ENCODE data around the gene CCDC137. TPM values are rescaled to one million over a fixed set of nuclear protein-coding genes. Genes with fewer than 3 reads are reported as not detected.

CCDC137 gene
- total and polyA plus RNA-seq, 2 of the 13 experiments (the other 11 are each of a cell fraction or from before 2014, with no cell fraction given) = 14.6 to 39.1 TPM

DNA sequence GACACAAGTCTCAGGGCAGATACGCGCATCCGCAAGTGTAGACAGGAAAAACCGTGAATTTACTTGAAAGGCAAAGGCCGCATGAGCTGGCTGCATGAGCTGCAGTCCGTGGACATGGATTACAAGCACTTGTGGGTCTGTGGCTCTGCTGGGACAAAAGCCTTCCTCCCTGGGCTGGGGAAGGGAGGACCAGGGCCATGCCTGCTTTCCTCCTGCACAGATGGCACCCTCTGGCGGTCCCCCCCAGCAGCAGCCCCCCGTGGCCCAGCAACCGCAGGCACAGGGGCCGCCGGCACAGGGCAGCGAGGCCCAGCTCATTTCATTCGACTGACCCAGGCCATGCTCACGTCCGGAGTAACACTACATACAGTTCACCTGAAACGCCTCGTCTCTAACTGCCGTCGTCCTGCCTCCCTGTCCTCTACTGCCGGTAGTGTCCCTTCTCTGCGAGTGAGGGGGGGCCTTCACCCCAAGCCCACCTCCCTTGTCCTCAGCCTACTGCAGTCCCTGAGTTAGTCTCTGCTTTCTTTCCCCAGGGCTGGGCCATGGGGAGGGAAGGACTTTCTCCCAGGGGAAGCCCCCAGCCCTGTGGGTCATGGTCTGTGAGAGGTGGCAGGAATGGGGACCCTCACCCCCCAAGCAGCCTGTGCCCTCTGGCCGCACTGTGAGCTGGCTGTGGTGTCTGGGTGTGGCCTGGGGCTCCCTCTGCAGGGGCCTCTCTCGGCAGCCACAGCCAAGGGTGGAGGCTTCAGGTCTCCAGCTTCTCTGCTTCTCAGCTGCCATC lies 34.9 kb downstream of the CCDC137 start (continued):
- TF ChIP-seq KAT7 (CRISPR knock-in tag; IDR thresholded peaks at IDR 0.05; ENCODE audit: borderline replicate concordance) = no peak
- TF ChIP-seq ELF1 (CRISPR knock-in tag; IDR thresholded peaks at IDR 0.05) = no peak
- TF ChIP-seq MAZ (IDR thresholded peaks at IDR 0.05; ENCODE audit: borderline replicate concordance, low read depth, low read length) = no peak
- no peak for TF ChIP-seq MAZ (CRISPR knock-in tag; IDR thresholded peaks at IDR 0.05; ENCODE audit: low read depth)
- no peak for TF ChIP-seq MBNL3 (CRISPR knock-in tag; conservative IDR thresholded peaks at IDR 0.05)
- no peak for TF ChIP-seq TEAD3 (CRISPR knock-in tag; optimal IDR thresholded peaks at IDR 0.05; ENCODE audit: borderline replicate concordance)
- no peak for TF ChIP-seq NR2F1 (CRISPR knock-in tag; IDR thresholded peaks at IDR 0.05)
- TF ChIP-seq ZFP37 (CRISPR knock-in tag; IDR thresholded peaks at IDR 0.05; ENCODE audit: borderline replicate concordance) = no peak
- TF ChIP-seq TMF1 (CRISPR knock-in tag; IDR thresholded peaks at IDR 0.05; ENCODE audit: low read depth) = 0 out of 2 replicates have a peak, but pooled peaks have one; percentile 63
- TF ChIP-seq, protein P1, sequence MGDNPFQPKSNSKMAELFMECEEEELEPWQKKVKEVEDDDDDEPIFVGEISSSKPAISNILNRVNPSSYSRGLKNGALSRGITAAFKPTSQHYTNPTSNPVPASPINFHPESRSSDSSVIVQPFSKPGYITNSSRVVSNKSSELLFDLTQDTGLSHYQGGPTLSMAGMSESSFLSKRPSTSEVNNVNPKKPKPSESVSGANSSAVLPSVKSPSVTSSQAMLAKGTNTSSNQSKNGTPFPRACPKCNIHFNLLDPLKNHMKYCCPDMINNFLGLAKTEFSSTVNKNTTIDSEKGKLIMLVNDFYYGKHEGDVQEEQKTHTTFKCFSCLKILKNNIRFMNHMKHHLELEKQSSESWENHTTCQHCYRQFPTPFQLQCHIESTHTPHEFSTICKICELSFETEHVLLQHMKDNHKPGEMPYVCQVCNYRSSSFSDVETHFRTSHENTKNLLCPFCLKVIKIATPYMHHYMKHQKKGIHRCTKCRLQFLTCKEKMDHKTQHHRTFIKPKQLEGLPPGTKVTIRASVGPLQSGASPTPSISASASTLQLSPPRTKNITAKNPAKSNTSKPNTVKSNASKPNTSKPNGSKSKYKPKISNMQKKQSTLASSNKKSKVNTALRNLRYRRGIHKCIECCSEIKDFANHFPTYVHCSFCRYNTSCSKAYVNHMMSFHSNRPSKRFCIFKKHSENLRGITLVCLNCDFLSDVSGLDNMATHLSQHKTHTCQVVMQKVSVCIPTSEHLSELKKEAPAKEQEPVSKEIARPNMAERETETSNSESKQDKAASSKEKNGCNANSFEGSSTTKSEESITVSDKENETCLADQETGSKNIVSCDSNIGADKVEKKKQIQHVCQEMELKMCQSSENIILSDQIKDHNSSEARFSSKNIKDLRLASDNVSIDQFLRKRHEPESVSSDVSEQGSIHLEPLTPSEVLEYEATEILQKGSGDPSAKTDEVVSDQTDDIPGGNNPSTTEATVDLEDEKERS (CRISPR knock-in tag; IDR thresholded peaks at IDR 0.05) = no peak
- TF ChIP-seq SMAD1 (CRISPR knock-in tag; IDR thresholded peaks at IDR 0.05; ENCODE audit: borderline replicate concordance, low read depth) = 0 out of 2 replicates have a peak, but pooled peaks have one; percentile 44
- TF ChIP-seq RAD51 (IDR thresholded peaks at IDR 0.05; ENCODE audit: borderline replicate concordance) = no peak
- TF ChIP-seq U2AF1 (optimal IDR thresholded peaks at IDR 0.05; ENCODE audit: low read depth, low read length) = peak; percentile 11
- no peak for TF ChIP-seq ZNF121 (CRISPR knock-in tag; IDR thresholded peaks at IDR 0.05)
- no peak for TF ChIP-seq GATA4 (IDR thresholded peaks at IDR 0.05; ENCODE audit: borderline replicate concordance, low read depth)
- TF ChIP-seq CHD2 (IDR thresholded peaks at IDR 0.05; ENCODE audit: low read depth, low read length) = no peak
- TF ChIP-seq SNRNP70 (IDR thresholded peaks at IDR 0.05; ENCODE audit: low read depth, low read length) = no peak
- TF ChIP-seq ZMYM2 (CRISPR knock-in tag; IDR thresholded peaks at IDR 0.05) = no peak
- no peak for TF ChIP-seq RELA (CRISPR knock-in tag; IDR thresholded peaks at IDR 0.05)
- TF ChIP-seq GABPB1 (CRISPR knock-in tag; IDR thresholded peaks at IDR 0.05) = no peak
- no peak; the same call in 1 of the 2 replicates for TF ChIP-seq ZNF546 (CRISPR knock-in tag; conservative IDR thresholded peaks at IDR 0.05)
- TF ChIP-seq TBX2 (CRISPR knock-in tag; IDR thresholded peaks at IDR 0.05; ENCODE audit: borderline replicate concordance) = no peak
- TF ChIP-seq FLYWCH1 (CRISPR knock-in tag; IDR thresholded peaks at IDR 0.05) = 0 out of 2 replicates have a peak, but pooled peaks have one; percentile 27
- no peak for TF ChIP-seq NKX3-1 (CRISPR knock-in tag; IDR thresholded peaks at IDR 0.05)
- 0 out of 2 replicates have a peak, but pooled peaks have one; percentile 41 for TF ChIP-seq EED (CRISPR knock-in tag; IDR thresholded peaks at IDR 0.05)
- TF ChIP-seq MIER3 (CRISPR knock-in tag; IDR thresholded peaks at IDR 0.05; ENCODE audit: borderline replicate concordance) = no peak
- peak; percentile 14; the same call in 1 of the 2 replicates for TF ChIP-seq SP4 (CRISPR knock-in tag; IDR thresholded peaks at IDR 0.05)
- TF ChIP-seq, protein P2, sequence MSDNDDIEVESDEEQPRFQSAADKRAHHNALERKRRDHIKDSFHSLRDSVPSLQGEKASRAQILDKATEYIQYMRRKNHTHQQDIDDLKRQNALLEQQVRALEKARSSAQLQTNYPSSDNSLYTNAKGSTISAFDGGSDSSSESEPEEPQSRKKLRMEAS (IDR thresholded peaks at IDR 0.05) = no peak
